IPS DF 6.9 (cell line): ENCODE results near the gene ASRGL1.
"Not testable (repeated sequence)": the region's sequence is repeated elsewhere in the genome, so short reads cannot be mapped to it uniquely, and the experiment has no call there.

ENCODE experiments used
- DNase-seq: peaks from one replicate; pipeline ENCODE4 v3.0.0-alpha.2; 2013; ENCODE audit warnings: low read depth, low spot score
- H3K27ac ChIP-seq: one replicate; pipeline ENCODE4 v1.5.1; 2013; ENCODE audit warnings: low read length, control low read depth
- H3K27me3 ChIP-seq: 2 replicates; pipeline ENCODE4 v1.6.1; 2013; ENCODE audit warnings: mild to moderate bottlenecking, low read length; ENCODE audit not compliant: control insufficient read depth, insufficient read depth
- H3K36me3 ChIP-seq: 2 replicates; pipeline ENCODE4 v1.6.1; 2013; ENCODE audit warnings: low read length; ENCODE audit not compliant: control insufficient read depth, insufficient read depth
- H3K4me1 ChIP-seq: 2 replicates; pipeline ENCODE4 v1.6.1; 2013; ENCODE audit warnings: low read length; ENCODE audit not compliant: control insufficient read depth, insufficient read depth
- H3K4me3 ChIP-seq: 2 replicates; pipeline ENCODE4 v1.5.1; 2013; ENCODE audit warnings: mild to moderate bottlenecking, low read length
- H3K9me3 ChIP-seq: 2 replicates; pipeline ENCODE4 v1.6.1; 2013; ENCODE audit warnings: low read length, inconsistent platforms; ENCODE audit not compliant: control insufficient read depth, insufficient read depth
- WGBS: extraction: QIAGEN DNeasy Blood & Tissue Kit; methylation state at CpG from one replicate; pipeline ENCODE4 v1.1.7; 2013; ENCODE audit warnings: mixed read lengths, missing lambda C conversion rate; ENCODE audit not compliant: insufficient read length, insufficient coverage; 5-methylcytosine and 5-hydroxymethylcytosine counted together

Gene ASRGL1

DNA sequence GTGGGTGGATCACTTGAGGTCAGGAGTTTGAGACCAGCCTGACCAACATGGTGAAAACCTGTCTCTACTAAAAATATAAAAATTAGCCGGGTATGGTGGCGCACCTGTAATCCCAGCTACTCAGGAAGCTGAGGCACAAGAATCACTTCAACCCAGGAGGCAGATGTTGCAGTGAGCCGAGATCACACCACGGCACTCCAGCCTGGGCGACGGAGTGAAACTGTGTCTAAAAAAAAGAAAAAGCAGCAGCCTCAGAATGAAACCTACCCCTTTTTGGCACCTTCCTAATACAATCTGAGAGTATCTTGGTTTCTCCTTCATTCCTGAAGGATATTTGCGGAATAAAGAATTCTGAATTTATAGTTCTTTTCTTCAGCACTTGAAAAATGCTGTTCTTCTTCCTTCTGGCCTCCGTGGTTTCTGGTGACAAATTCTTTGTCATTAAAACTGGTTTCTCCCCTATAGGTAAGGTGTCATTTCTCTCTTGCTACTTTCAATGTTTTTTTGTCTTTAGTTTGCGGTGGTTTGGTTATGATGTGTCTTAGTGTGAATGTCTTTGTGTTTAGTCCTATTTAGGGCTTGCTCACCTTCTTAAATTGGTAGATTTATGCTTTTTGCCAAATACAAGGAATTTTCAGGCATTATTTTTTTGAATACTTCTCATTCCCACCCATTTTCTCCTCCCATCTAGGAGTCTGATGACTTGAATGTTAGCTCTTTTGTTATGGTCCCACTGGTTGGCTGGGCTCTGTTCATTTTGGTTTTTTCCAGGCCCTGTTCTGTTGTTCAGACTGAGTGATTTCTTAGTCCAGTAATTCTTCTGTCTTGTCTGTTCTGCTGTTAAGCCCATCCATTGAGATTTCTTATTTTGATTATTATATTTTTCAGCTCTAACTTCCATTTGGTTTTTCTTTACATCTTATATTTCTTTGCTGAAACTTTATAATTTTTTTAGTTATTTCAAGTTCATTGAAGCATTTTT, 15.4 kb downstream of the ASRGL1 start:
- no peak for DNase-seq
- H3K4me1 ChIP-seq = no peaks in the 10 kb centered on the region; the same call in 1 of the 2 replicates
- no peaks in the 10 kb centered on the region for H3K36me3 ChIP-seq
- H3K9me3 ChIP-seq = no peaks in the 10 kb centered on the region
- no CpG with 5 or more reads among the region's 9 CpGs for WGBS
- no peaks in the 10 kb centered on the region for H3K27me3 ChIP-seq
- H3K4me3 ChIP-seq = no peak overlapping the region
- no peak overlapping the region for H3K27ac ChIP-seq

DNA sequence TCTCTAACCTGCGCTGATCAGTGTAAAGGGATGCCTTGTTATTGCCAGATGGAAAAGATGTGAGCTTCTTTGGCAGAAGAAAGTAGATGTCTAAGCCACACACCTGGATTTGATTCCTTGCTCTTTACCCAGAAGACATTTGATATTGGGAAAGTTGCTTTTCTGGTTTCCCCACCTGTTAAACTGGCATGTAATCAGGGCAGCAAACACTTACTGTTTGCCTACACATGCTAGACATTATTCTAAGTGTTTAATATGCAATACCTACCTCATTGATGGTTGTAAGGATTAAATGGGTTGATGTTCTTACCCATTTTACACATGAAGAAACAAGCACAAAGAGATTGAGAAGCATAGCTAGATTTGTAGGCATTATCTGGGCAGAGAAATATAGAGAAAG, 16.6 kb downstream of the ASRGL1 start:
- H3K27me3 ChIP-seq = no peaks in the 10 kb centered on the region
- no peak for DNase-seq
- H3K36me3 ChIP-seq = no peaks in the 10 kb centered on the region
- no peaks in the 10 kb centered on the region for H3K9me3 ChIP-seq
- H3K4me1 ChIP-seq = no peaks in the 10 kb centered on the region; the same call in 1 of the 2 replicates
- H3K27ac ChIP-seq = no peak overlapping the region
- WGBS = no CpG with 5 or more reads among the region's 1 CpG
- no peak overlapping the region for H3K4me3 ChIP-seq

DNA sequence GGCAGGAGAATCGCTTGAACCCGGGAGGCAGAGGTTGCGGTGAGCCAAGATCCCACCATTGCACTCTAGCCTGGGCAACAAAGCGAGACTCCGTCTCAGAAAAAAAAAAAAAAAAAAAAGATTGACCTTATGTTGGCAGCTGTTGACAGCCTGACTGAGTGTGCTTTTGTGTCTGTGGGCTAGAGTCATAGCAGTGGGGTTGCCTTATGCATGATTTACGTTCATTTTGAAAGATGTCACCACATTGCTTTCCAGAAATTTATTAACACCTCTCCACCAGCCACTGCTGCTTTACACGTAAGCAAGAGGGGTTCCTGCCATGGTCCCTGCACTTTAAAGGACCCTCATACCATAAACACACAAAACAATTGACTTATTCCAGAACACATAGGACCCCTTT, 21.0 kb downstream of the ASRGL1 start:
- Histone ChIP-seq H3K4me1 (no peaks in the 10 kb centered on the region), H3K9me3 (no peaks in the 10 kb centered on the region), H3K27me3 (no peaks in the 10 kb centered on the region), H3K4me3 (no peak overlapping the region), H3K36me3 (no peaks in the 10 kb centered on the region), H3K27ac (no peak overlapping the region)
- no peak for DNase-seq
- no CpG with 5 or more reads among the region's 7 CpGs for WGBS

DNA sequence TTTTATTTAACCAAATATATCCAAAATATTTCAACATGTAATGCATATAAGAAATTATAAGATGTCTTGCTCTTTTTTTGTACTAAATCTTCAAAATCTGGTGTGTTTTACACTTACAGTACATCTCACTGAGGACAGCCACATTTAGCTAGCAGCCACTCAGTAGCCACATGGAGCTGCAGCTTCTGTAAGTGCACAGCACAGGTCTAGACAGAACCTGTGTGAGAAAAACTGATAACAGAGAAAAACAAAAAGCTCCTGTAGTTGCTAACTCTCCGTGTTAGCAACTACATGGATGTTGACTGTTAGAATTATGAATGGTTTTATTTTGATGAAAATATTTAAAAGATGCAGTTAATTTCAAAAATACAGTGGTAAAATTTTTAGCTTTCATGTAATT, 22.2 kb downstream of the ASRGL1 start:
- no CpG with 5 or more reads among the region's 1 CpG for WGBS
- Histone ChIP-seq H3K4me1 (no peaks in the 10 kb centered on the region), H3K9me3 (no peaks in the 10 kb centered on the region), H3K27me3 (no peaks in the 10 kb centered on the region), H3K4me3 (no peak overlapping the region), H3K36me3 (no peaks in the 10 kb centered on the region), H3K27ac (no peak overlapping the region)
- DNase-seq = no peak

DNA sequence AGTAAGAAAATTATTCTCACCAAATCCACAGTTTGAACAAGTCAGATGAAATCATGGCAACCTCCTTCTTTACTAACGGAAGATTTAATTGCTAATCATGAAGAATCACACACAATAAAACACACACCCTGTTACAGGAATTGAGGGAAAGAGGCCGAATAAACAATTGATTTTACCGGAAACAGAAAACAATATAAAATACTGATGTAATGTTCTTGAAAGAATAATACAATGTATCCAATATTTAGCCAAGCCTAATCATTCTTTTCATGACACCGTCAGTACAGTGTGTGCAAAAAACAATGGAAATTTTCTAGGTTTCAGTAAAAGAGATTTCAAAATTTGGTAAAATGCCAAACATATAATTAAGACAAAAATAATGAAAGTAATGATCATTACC, 23.4 kb downstream of the ASRGL1 start:
- Histone ChIP-seq H3K4me1 (no peaks in the 10 kb centered on the region), H3K36me3 (no peaks in the 10 kb centered on the region), H3K4me3 (no peak overlapping the region), H3K27ac (no peak overlapping the region), H3K27me3 (no peaks in the 10 kb centered on the region), H3K9me3 (no peaks in the 10 kb centered on the region)
- no peak for DNase-seq
- no CpG with 5 or more reads among the region's 4 CpGs for WGBS

DNA sequence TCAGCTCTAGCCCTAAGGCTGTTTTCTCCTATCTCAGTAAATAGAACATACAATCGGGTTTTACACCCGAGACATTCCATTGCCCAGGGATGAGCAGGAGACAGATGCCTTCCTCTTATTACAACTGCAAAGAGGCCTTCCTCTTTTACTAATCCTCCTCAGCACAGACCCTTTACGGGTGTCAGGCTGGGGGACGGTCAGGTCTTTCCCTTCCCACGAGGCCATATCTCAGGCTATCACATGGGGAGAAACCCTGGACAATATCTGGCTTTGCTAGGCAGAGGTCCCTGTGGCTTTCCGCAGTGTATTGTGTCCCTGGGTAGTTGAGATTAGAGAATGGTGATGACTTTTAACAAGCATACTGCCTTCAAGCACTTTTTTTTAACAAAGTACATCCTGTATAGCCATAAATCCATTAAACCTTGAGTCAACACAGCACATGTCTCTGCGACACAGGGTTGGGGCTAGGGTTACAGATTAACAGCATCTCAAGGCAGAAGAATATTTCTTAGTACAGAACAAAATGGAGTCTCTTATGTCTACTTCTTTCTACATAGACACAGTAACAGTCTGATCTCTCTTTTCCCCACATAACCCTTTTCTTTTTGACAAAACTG, 31.7 kb downstream of the ASRGL1 start:
- not testable (repeated sequence) for H3K27me3 ChIP-seq, H3K9me3 ChIP-seq, H3K4me1 ChIP-seq, DNase-seq, H3K36me3 ChIP-seq, H3K27ac ChIP-seq, H3K4me3 ChIP-seq
- WGBS = no CpG with 5 or more reads among the region's 7 CpGs

DNA sequence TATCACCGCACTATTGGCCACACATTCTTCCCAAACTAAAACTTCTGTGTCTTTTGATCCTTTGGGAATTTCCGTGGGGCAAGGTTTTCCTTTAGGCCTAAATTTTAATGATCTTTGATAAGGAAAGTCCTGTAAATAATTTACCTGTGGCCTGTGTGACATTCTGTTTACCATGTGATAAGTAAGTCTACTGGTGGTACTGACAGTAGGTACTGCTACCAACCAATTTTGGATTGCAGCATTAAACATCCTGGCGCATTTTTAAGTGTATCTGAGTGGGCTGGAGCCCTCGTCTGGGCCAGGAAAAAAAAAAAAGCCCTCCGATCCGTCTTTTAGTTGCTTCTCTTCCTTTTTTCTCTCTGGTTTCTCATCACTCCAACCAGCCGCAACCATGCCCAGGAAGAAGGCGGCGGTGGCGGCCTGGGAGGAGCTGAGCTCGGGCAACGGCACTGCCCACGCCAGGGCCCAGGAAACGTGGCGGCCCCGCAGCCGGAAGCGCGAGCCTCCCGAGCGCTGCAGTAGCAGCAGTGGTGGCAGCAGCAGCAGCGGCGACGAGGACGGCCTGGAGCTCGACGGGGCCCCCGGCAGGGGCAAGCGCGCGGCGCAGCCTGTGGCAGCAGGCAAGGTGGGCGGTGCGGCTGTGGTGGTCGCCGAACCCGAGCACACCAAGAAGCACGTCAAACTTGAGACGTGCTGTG, 33.6 kb downstream of the ASRGL1 start:
- no peak overlapping the region for H3K4me3 ChIP-seq
- no peak overlapping the region for H3K27ac ChIP-seq
- H3K9me3 ChIP-seq = no peaks in the 10 kb centered on the region
- peaks cover 2% of the 10 kb centered on the region; the same call in 1 of the 2 replicates for H3K4me1 ChIP-seq
- H3K36me3 ChIP-seq = peaks cover 3% of the 10 kb centered on the region; the same call in 1 of the 2 replicates
- no peak for DNase-seq
- H3K27me3 ChIP-seq = no peaks in the 10 kb centered on the region
- no CpG with 5 or more reads among the region's 39 CpGs for WGBS

DNA sequence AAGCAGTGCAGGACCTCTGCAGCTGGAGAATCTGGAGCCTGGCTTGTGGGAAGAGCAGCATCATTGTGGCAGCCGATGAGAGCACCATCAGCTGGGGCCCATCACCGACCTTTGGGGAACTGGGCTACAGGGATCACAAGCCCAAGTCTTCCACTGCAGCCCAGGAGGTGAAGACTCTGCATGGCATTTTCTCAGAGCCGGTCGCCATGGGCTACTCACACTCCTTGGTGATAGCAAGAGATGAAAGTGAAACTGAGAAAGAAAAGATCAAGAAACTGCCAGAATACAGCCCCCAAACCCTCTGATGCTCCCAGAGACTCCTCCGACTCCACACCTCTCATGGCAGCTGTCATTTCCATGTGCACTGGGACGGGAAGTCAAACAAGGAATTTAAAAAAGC, 35.6 kb downstream of the ASRGL1 start:
- H3K9me3 ChIP-seq = no peaks in the 10 kb centered on the region
- H3K27me3 ChIP-seq = no peaks in the 10 kb centered on the region
- H3K4me3 ChIP-seq = no peak overlapping the region
- peaks cover 3% of the 10 kb centered on the region; the same call in 1 of the 2 replicates for H3K36me3 ChIP-seq
- no CpG with 5 or more reads among the region's 6 CpGs for WGBS
- H3K4me1 ChIP-seq = peaks cover 2% of the 10 kb centered on the region; the same call in 1 of the 2 replicates
- H3K27ac ChIP-seq = no peak overlapping the region
- DNase-seq = no peak

DNA sequence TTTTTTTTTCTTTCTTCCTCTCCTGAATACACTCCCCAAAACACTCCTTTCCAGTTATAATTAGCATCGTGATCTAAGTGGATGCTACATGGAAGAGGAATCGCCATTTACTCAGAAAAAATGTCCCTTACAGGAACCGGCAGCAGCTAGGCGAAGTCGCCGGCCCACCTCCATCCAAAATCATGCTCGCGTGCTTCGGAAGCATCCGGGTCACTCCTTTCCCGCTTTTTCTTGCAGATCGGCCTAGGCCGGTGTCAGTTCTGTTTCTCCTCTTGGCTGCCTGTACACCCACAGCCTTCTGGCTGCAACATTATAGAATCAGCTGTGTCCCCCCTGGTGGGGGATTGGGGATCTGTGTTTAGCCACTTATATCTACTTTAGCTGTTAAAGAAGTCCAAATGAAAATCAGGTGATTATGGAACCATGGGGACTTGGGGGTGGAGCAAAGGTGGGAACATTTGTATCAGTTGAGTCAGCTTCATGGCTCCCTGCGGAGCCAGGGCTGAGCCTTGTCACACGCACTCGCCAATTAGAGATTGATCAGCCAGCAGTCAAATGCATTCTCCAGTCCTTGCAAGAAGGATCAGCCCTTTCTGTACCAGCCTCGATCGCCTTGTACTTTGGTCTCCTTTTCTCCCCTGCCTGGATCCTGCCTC, 36.3 kb downstream of the ASRGL1 start:
- Histone ChIP-seq H3K4me3 (no peak overlapping the region), H3K36me3 (peaks cover 3% of the 10 kb centered on the region; the same call in 1 of the 2 replicates), H3K9me3 (no peaks in the 10 kb centered on the region), H3K27me3 (no peaks in the 10 kb centered on the region), H3K27ac (no peak overlapping the region), H3K4me1 (peaks cover 2% of the 10 kb centered on the region; the same call in 1 of the 2 replicates)
- WGBS = no CpG with 5 or more reads among the region's 18 CpGs
- DNase-seq = no peak

DNA sequence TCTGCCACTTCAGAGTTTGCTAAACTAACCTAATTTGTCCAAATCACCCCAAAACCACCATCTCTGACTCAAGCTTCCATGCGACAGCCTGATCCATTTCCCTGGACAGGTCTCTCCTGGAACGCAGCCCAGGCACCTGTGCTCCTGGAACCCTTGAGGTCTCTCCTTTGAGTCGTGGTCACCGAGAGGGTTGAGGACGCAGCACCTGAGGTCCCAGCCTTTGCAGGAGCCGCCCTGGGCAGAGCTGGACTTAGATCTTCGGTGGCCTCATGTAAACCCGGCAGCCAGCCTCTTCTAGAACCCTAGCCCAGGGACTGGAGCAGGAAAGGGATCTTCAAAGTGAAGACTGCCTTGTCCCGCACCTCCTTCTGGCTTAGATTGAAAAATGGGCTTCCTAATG, 37.6 kb downstream of the ASRGL1 start:
- Histone ChIP-seq H3K27me3 (no peaks in the 10 kb centered on the region), H3K4me3 (no peak overlapping the region), H3K36me3 (peaks cover 3% of the 10 kb centered on the region; the same call in 1 of the 2 replicates), H3K9me3 (no peaks in the 10 kb centered on the region), H3K4me1 (peaks cover 2% of the 10 kb centered on the region; the same call in 1 of the 2 replicates), H3K27ac (no peak overlapping the region)
- no peak for DNase-seq
- no CpG with 5 or more reads among the region's 9 CpGs for WGBS
